Common myeloid progenitor, CD34-positive (primary cell): ENCODE data around the gene FBXW12.

Source experiments
- CTCF ChIA-PET: fragments of 350-600 bp; sonication (Branson Sonifier 250); formaldehyde crosslinking; loops from one replicate; lab custom pipeline; 2021; ENCODE audit warnings: antibody characterized with exemption; lab: Charles Lee
- POLR2A ChIA-PET: fragments of 350-600 bp; sonication (Branson Sonifier 250); formaldehyde crosslinking; loops from one replicate; lab custom pipeline; 2021; ENCODE audit warnings: antibody characterized with exemption; lab: Charles Lee
- DNase-seq, 3 donors: peaks; one replicate each; pipeline versions ENCODE4 v3.0.0 to v3.0.0-alpha.2; 2013
- H3K27ac ChIP-seq, 2 experiments: 1 replicate in 1 of 2; 2 replicates in 1 of 2; pipeline ENCODE4 v1.7.0; 2013; ENCODE audit warnings: inconsistent platforms in 2 of 2, low read length in 2 of 2, mild to moderate bottlenecking in 2 of 2, low read depth in 1 of 2, moderate library complexity in 1 of 2; ENCODE audit not compliant: severe bottlenecking in 2 of 2, insufficient read depth in 1 of 2, poor library complexity in 1 of 2
- H3K27me3 ChIP-seq, 5 experiments: replicated peaks in 2 of 5; 1 replicate in 3 of 5; 2 replicates in 2 of 5; pipeline versions ENCODE4 v1.6.1 to v1.7.0; 2013; ENCODE audit warnings: low read length in 4 of 5, mild to moderate bottlenecking in 2 of 5, moderate library complexity in 2 of 5, inconsistent platforms in 1 of 5; ENCODE audit not compliant: insufficient read depth in 5 of 5, control insufficient read depth in 4 of 5
- H3K36me3 ChIP-seq, 4 experiments: 1 replicate in 2 of 4; 2 replicates in 2 of 4; pipeline versions ENCODE4 v1.6.1 to v1.7.0; 2013; ENCODE audit warnings: low read length in 3 of 4, control low read depth in 1 of 4, mild to moderate bottlenecking in 1 of 4; ENCODE audit not compliant: control insufficient read depth in 4 of 4, insufficient read depth in 4 of 4
- H3K4me1 ChIP-seq, 4 experiments: 1 replicate in 3 of 4; 2 replicates in 1 of 4; pipeline versions ENCODE4 v1.6.1 to v1.7.1; 2013; ENCODE audit warnings: low read length in 3 of 4, mild to moderate bottlenecking in 3 of 4, control low read depth in 1 of 4, inconsistent platforms in 1 of 4, moderate library complexity in 1 of 4; ENCODE audit not compliant: control insufficient read depth in 4 of 4, insufficient read depth in 4 of 4; ENCODE audit errors: control extremely low read depth in 1 of 4
- H3K4me3 ChIP-seq, 7 experiments: 1 replicate in 4 of 7; 2 replicates in 3 of 7; pipeline versions ENCODE4 v1.5.1 to v1.7.0; 2013; ENCODE audit warnings: mild to moderate bottlenecking in 7 of 7, low read length in 6 of 7, moderate library complexity in 6 of 7, inconsistent platforms in 2 of 7, low read depth in 2 of 7, control low read depth in 1 of 7; ENCODE audit not compliant: insufficient read depth in 4 of 7, control insufficient read depth in 1 of 7; ENCODE audit errors: extremely low read depth in 1 of 7
- H3K9me3 ChIP-seq, 5 experiments: 1 replicate in 4 of 5; 2 replicates in 1 of 5; pipeline versions ENCODE4 v1.6.1 to v1.7.1; 2013; ENCODE audit warnings: low read length in 4 of 5, mild to moderate bottlenecking in 2 of 5, inconsistent platforms in 1 of 5, low read depth in 1 of 5, moderate library complexity in 1 of 5; ENCODE audit not compliant: control insufficient read depth in 4 of 5, insufficient read depth in 2 of 5; ENCODE audit errors: control extremely low read depth in 1 of 5
- WGBS: methylation state at CpG from one replicate; pipeline ENCODE4 v1.1.5; 2013; ENCODE audit not compliant: insufficient coverage; 5-methylcytosine and 5-hydroxymethylcytosine counted together

The FBXW12 gene

DNA sequence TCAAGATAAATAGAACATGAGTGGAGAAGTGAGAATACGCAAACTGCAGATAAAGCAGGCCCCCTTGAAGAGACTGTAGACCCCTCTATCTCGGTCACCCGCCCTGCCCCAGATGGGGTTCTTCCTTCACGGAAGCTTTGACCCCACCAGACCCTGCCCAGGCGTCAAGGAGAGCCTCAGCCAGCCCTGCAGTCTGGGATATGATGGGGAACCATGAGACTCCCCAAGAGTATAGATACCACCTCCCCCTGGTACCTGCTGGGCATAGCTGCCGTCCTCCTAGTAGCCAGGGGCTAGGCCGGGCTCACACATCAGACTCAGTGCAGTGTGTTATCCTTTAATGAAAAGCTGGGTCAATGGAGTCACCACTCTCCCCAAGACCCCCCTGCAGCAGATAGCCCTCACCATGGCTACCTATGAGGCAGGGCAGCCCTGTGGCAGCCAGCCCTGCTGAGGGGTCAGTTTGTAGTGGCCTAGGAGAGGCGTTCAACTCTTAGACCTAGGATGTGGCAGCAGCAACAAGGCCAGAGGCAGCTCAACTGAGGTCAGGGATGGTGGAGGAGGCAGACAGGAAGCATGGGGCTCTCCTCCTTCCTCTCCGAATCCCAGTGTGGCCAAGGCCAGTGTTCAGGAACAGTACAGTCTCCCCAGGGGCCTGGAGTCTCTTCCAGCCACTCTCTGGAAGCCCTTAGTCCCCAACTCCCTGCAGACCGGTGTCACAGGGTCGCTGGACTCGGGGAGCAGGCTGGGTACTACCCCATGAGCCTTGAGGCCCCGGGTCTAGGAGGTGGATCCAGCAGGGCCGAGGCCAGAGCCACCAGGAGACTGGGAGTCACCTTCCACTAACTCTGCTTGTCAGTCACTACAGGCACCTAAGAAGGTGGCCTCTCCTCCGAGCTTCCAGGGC is 31.8 kb downstream of the FBXW12 start:
- ChIA-PET POLR2A (no interaction called here), CTCF (interaction anchor here (1.0 to 7.4 kb wide), 5 partner anchors 31 to 145 kb away, joined by 3 to 137 read pairs (median 3); no protein-coding TSS in a partner anchor)
- Histone ChIP-seq H3K9me3 (no peaks in the 10 kb centered on the region), H3K27me3 (no peaks in the 10 kb centered on the region), H3K4me3 (no peak overlapping the region), H3K36me3 (peaks cover 0 to 5% (median 2%) of the 10 kb centered on the region in 4 experiments), H3K27ac (no peak overlapping the region), H3K4me1 (no peaks in the 10 kb centered on the region)
- no peak for DNase-seq
- WGBS, result 97% methylated on average over 14 of the region's 15 CpGs

DNA sequence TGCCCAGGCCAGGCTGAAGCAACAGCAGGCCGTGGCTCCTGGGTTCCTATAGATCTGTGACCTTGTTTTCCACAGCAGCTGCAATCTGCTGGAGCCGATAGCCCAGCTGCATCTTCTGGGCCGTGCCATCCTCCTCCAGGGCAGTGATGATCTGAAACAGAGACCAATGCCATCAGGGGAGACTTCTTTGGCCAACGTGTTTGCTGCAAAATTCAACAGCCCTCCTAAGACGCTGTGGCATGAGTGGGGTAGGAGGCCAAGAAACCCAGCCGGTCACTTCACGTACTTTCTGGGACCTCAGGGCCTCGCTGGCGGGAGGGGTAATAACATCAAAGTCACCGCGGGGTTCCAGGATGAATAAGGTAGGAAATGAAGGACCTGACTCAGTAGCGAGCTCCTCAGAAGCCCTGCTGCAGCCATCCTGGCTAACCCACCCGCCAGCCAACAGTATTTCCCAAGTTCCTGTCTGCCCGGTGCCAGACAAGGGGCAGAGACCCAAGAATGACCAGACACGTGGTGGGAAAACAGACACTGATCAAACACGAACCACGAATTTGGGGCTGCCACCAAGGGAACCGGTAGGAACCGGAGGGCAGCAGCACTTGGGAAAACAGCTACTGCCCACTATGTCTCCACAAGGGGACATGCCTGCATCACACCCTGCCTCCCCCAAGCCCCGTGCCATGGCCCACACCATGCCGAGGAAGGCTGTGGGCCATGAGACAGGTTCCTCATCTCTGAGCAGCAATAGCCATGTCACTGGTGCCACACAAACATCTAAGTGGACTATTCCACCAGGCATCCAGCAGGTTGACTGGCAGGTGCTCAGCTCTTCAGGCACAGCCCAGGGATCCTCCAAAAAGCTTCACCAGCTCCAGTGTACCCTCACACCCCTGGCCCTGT is 32.7 kb downstream of the FBXW12 start:
- no peak for DNase-seq
- WGBS, result 96% methylated on average over 21 of the region's 21 CpGs
- POLR2A ChIA-PET, result no interaction called here

DNA sequence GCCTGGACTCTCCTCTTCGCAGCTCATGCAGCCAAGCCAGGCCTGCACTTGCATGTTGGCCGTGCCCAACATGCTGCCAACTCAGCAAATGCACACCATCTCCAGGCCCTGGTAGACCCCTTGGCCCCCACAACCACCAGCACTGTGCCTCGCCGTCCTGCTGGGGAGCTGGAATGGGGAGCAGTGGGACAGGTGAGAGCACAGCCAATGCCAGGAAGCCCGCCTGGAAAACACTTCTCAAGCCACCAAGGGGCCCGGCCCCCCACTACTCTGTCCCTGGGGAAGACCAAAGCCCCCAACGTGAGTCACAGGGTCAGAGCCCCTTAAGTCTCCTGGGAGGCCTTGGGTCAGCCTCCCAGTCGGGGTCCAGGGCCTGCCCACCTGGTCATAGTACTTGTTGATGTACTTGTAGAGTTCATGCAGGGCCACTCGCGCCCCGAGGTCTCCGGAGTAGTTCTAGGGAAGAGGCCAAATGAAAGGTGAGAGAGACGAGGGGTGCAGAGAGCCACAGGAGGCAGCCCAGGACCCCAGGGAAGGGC is 33.4 kb downstream of the FBXW12 start:
- no peak for DNase-seq
- no peaks in the 10 kb centered on the region for H3K27me3 ChIP-seq
- H3K9me3 ChIP-seq, result no peaks in the 10 kb centered on the region
- H3K4me1 ChIP-seq, result no peaks in the 10 kb centered on the region
- no peak overlapping the region for H3K4me3 ChIP-seq
- peaks cover 0 to 11% (median 5%) of the 10 kb centered on the region in 4 experiments for H3K36me3 ChIP-seq
- H3K27ac ChIP-seq, result no peak overlapping the region
- WGBS, result 97% methylated on average over 7 of the region's 13 CpGs
- ChIA-PET CTCF (interaction anchor here (1.4 to 7.4 kb wide), 3 partner anchors 29 to 134 kb away, joined by 3 to 137 read pairs (median 14); no protein-coding TSS in a partner anchor), POLR2A (no interaction called here)

More for the DNA sequence above, 32.7 kb downstream of the FBXW12 start:
- Histone ChIP-seq H3K27ac (no peak overlapping the region), H3K4me1 (no peaks in the 10 kb centered on the region), H3K27me3 (no peaks in the 10 kb centered on the region), H3K36me3 (peaks cover 0 to 9% (median 2%) of the 10 kb centered on the region in 4 experiments), H3K4me3 (no peak overlapping the region), H3K9me3 (no peaks in the 10 kb centered on the region)
- CTCF ChIA-PET, result interaction anchor here (1.0 to 7.4 kb wide), 3 partner anchors 30 to 137 kb away, joined by 3 to 137 read pairs (median 3); no protein-coding TSS in a partner anchor

- H3K27me3 ChIP-seq, result no peaks in the 10 kb centered on the region
- H3K9me3 ChIP-seq, result no peaks in the 10 kb centered on the region
- no CpG with 5 or more reads among the region's 1 CpG for WGBS
- no peak for DNase-seq
- CTCF ChIA-PET, result interaction anchor here (2.2 to 3.9 kb wide), 2 partner anchors 30 to 101 kb away, joined by 6 to 14 read pairs; no protein-coding TSS in a partner anchor
- no peak overlapping the region for H3K27ac ChIP-seq
- H3K4me1 ChIP-seq, result no peaks in the 10 kb centered on the region
- H3K4me3 ChIP-seq, result no peak overlapping the region
- peaks cover 0 to 13% (median 6%) of the 10 kb centered on the region in 4 experiments for H3K36me3 ChIP-seq
- POLR2A ChIA-PET, result no interaction called here
Observed at GRCh38 chr3:48405971-48406370, 34.0 kb downstream of the FBXW12 start.

GRCh38 chr3:48406443-48407431 is 34.7 kb downstream of the FBXW12 start:
- ChIA-PET POLR2A (no interaction called here), CTCF (interaction anchor here (0.9 to 3.9 kb wide), 4 partner anchors 12 to 101 kb away, joined by 3 to 14 read pairs (median 5); no protein-coding TSS in a partner anchor)
- no peak for DNase-seq
- Histone ChIP-seq H3K9me3 (no peaks in the 10 kb centered on the region), H3K27me3 (no peaks in the 10 kb centered on the region), H3K4me1 (no peaks in the 10 kb centered on the region), H3K4me3 (no peak overlapping the region), H3K36me3 (peaks cover 0 to 19% (median 6%) of the 10 kb centered on the region in 4 experiments), H3K27ac (no peak overlapping the region)
- WGBS, result 90% methylated on average over 16 of the region's 18 CpGs
